HG03280 (cell line): Measurements from ENCODE around the gene SOX6.
"Not testable (repeated sequence)": the region's sequence is repeated elsewhere in the genome, so short reads cannot be mapped to it uniquely, and the experiment has no call there.

Source experiments
- ATAC-seq: cut with Tn5 transposase; IDR thresholded peaks from one replicate; pipeline ENCODE4 v1.9.1; 2021; ENCODE audit warnings: mild to moderate bottlenecking, moderate library complexity; ENCODE audit not compliant: unreplicated experiment

SOX6 gene

GRCh38 chr11:16155448-16155847 is 200.9 kb downstream of the SOX6 start:
- no peak for ATAC-seq

- no peak for ATAC-seq
Observed at GRCh38 chr11:16154715-16155396, 201.5 kb downstream of the SOX6 start.

- no peak for ATAC-seq
Observed at GRCh38 chr11:16153951-16154350, 202.4 kb downstream of the SOX6 start.

- no peak for ATAC-seq
Observed at GRCh38 chr11:16151138-16151537, 205.2 kb downstream of the SOX6 start.

GRCh38 chr11:16149476-16149875 is 206.9 kb downstream of the SOX6 start:
- no peak for ATAC-seq

GRCh38 chr11:16148301-16148931 is 207.9 kb downstream of the SOX6 start:
- no peak for ATAC-seq

- ATAC-seq = not testable (repeated sequence)
Observed at GRCh38 chr11:16146980-16147379, 209.4 kb downstream of the SOX6 start.

GRCh38 chr11:16141614-16142013 is 214.7 kb downstream of the SOX6 start:
- ATAC-seq = not testable (repeated sequence)

GRCh38 chr11:16141162-16141561 is 215.2 kb downstream of the SOX6 start:
- not testable (repeated sequence) for ATAC-seq

- no peak for ATAC-seq
Observed at GRCh38 chr11:16136792-16137390, 219.5 kb downstream of the SOX6 start.

- ATAC-seq = no peak
Observed at GRCh38 chr11:16133867-16134266, 222.5 kb downstream of the SOX6 start.

GRCh38 chr11:16127732-16128131 is 228.6 kb downstream of the SOX6 start:
- ATAC-seq = no peak

GRCh38 chr11:16126362-16126761 is 230.0 kb downstream of the SOX6 start:
- ATAC-seq = no peak

GRCh38 chr11:16125796-16126195 is 230.6 kb downstream of the SOX6 start:
- no peak for ATAC-seq

GRCh38 chr11:16124390-16124789 is 232.0 kb downstream of the SOX6 start:
- no peak for ATAC-seq

GRCh38 chr11:16121853-16122252 is 234.5 kb downstream of the SOX6 start:
- ATAC-seq = no peak

GRCh38 chr11:16120008-16120407 is 236.3 kb downstream of the SOX6 start:
- no peak for ATAC-seq

- no peak for ATAC-seq
Observed at GRCh38 chr11:16117989-16118756, 238.2 kb downstream of the SOX6 start.

GRCh38 chr11:16114978-16115871 is 241.1 kb downstream of the SOX6 start:
- ATAC-seq = no peak

- no peak for ATAC-seq
Observed at GRCh38 chr11:16114431-16114830, 241.9 kb downstream of the SOX6 start.

GRCh38 chr11:16111690-16112089 is 244.7 kb downstream of the SOX6 start:
- ATAC-seq = no peak
